ENCODE measurements around the gene BMPER. TPM values are rescaled to one million over a fixed set of nuclear protein-coding genes. Genes with fewer than 3 reads are reported as not detected.

The BMPER gene
- total RNA-seq, 1 donor from 2014 or later: 7.4 TPM

- H3K36me3 ChIP-seq: no peaks in the 10 kb centered on the region
- TF ChIP-seq CTCF (IDR thresholded peaks at IDR 0.05): no peak
- H3K4me3 ChIP-seq: no peak overlapping the region
- intact Hi-C loops (cut with DNase I): no loop called here
- H3K27ac ChIP-seq: no peak overlapping the region
- no peaks in the 10 kb centered on the region for H3K4me1 ChIP-seq
- no peaks in the 10 kb centered on the region for H3K9me3 ChIP-seq
- DNase-seq (no peak), ATAC-seq (no peak)
- no peaks in the 10 kb centered on the region for H3K27me3 ChIP-seq (ENCODE audit: low read depth)
These were observed 248.4 kb downstream of the BMPER start for GRCh38 chr7:34153656-34154270.

- peak; percentile 28 to 47 for ATAC-seq
- Histone ChIP-seq H3K27ac (no peak overlapping the region), H3K27me3 (ENCODE audit: low read depth) (no peaks in the 10 kb centered on the region), H3K4me3 (no peak overlapping the region), H3K9me3 (no peaks in the 10 kb centered on the region), H3K36me3 (no peaks in the 10 kb centered on the region), H3K4me1 (no peaks in the 10 kb centered on the region)
- no peak for DNase-seq
- TF ChIP-seq CTCF (IDR thresholded peaks at IDR 0.05): no peak
- intact Hi-C loops (cut with DNase I): no loop called here
These were observed 250.0 kb downstream of the BMPER start for GRCh38 chr7:34155220-34155908.

GRCh38 chr7:34156336-34156735 lies 251.0 kb downstream of the BMPER start:
- Histone ChIP-seq H3K36me3 (no peaks in the 10 kb centered on the region), H3K27me3 (ENCODE audit: low read depth) (no peaks in the 10 kb centered on the region), H3K27ac (no peak overlapping the region), H3K4me1 (no peaks in the 10 kb centered on the region), H3K4me3 (no peak overlapping the region), H3K9me3 (no peaks in the 10 kb centered on the region)
- TF ChIP-seq CTCF (IDR thresholded peaks at IDR 0.05): no peak
- DNase-seq (no peak), ATAC-seq (no peak)
- intact Hi-C loops (cut with DNase I): no loop called here

- ATAC-seq: no peak
- Histone ChIP-seq H3K36me3 (no peaks in the 10 kb centered on the region), H3K4me3 (no peak overlapping the region), H3K27ac (no peak overlapping the region), H3K4me1 (no peaks in the 10 kb centered on the region), H3K27me3 (ENCODE audit: low read depth) (no peaks in the 10 kb centered on the region), H3K9me3 (no peaks in the 10 kb centered on the region)
- no peak for DNase-seq
- no peak for TF ChIP-seq CTCF (IDR thresholded peaks at IDR 0.05)
- intact Hi-C loops (cut with DNase I): no loop called here
These were observed 251.8 kb downstream of the BMPER start for GRCh38 chr7:34157137-34157536.

GRCh38 chr7:34158368-34159153 lies 253.2 kb downstream of the BMPER start:
- Histone ChIP-seq H3K4me3 (no peak overlapping the region), H3K36me3 (no peaks in the 10 kb centered on the region), H3K27ac (no peak overlapping the region), H3K9me3 (no peaks in the 10 kb centered on the region), H3K27me3 (ENCODE audit: low read depth) (no peaks in the 10 kb centered on the region), H3K4me1 (no peaks in the 10 kb centered on the region)
- DNase-seq (no peak), ATAC-seq (peak; percentile 40 to 45)
- TF ChIP-seq CTCF (IDR thresholded peaks at IDR 0.05): no peak
- intact Hi-C loops (cut with DNase I): no loop called here

All from lower lobe of right lung (tissue), 2 donors.